BLaER1 treated with 17β-estradiol and CSF1 and Interleukin-3, amounts not matched to agents 10 nM and 100 nM (cell line): ENCODE results near the gene UBE2Z.
A peak's percentile ranks its signal among the peaks of the same experiment; 100 is the strongest.

Experiments used
- H3K27ac ChIP-seq, 11 experiments: shearing (Covaris generic); formaldehyde crosslinking; 2 replicates each; pipeline ENCODE4 v1.8.1; 2022
- H3K27me3 ChIP-seq, 11 experiments: shearing (Covaris generic); formaldehyde crosslinking; 2 replicates each; pipeline ENCODE4 v1.8.1; 2022
- H3K36me3 ChIP-seq, 11 experiments: shearing (Covaris generic); formaldehyde crosslinking; 2 replicates each; pipeline ENCODE4 v1.8.1; 2022
- H3K4me1 ChIP-seq, 10 experiments: shearing (Covaris generic); formaldehyde crosslinking; 2 replicates each; pipeline ENCODE4 v1.8.1; 2022
- H3K4me2 ChIP-seq, 11 experiments: shearing (Covaris generic); formaldehyde crosslinking; 2 replicates each; pipeline ENCODE4 v1.8.1; 2022
- H3K4me3 ChIP-seq, 10 experiments: shearing (Covaris generic); formaldehyde crosslinking; 2 replicates each; pipeline ENCODE4 v1.8.1; 2022
- H3K9ac ChIP-seq, 11 experiments: shearing (Covaris generic); formaldehyde crosslinking; 2 replicates each; pipeline ENCODE4 v1.8.1; 2022
- H3K9me3 ChIP-seq, 11 experiments: shearing (Covaris generic); formaldehyde crosslinking; replicated peaks in 1 of 11; 2 replicates each; pipeline ENCODE4 v1.8.1; 2022
- H4K20me1 ChIP-seq, 11 experiments: shearing (Covaris generic); formaldehyde crosslinking; 2 replicates each; pipeline ENCODE4 v1.8.1; 2022
- Cebpa-rat ChIP-seq, 11 experiments: shearing (Covaris generic); IDR thresholded peaks; 2 replicates each; pipeline ENCODE4 v1.8.1; 2022

Gene UBE2Z

DNA sequence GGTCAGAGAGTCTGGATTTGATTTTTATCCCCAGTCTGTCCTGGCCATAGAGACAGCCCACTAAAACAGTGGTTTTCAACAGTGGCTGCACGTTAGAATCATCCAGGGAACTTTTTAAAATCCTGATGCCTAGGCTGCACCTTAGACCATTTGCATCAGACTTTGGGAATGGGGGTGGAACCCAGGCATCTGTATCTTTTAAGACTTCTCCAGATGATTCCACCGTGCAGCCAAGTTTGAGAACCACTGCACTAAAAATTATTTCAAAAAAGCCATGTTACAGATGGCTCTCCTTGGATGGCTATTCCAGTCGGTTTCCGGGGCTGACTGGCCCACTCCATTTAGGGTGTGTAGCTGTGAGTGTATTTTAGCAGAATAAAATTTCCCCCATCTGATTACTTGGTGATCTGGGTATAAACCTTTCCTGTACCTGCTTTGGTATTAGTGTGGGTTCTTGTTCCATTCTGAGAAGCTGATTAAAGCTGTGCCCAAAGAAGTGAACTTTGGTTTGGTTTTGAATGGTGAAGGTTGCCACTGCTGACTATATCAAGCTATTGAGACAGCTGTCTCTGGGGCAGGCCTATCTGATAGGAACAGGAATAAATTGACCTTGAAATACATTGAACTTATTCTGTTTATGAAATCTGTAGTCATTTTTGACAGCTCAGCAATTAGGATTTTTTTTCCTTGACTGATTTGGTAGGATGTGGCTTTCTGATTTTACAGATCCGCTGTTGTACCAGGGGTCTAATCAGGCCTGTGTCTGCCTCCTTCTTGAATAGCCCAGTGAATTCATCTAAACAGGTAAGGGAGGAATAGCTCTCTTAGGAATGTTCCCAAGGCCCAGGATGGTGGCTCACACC is 14.3 kb upstream of the UBE2Z start:
- H3K27me3 ChIP-seq = no peaks in the 10 kb centered on the region
- H3K27ac ChIP-seq = peak overlapping the region in 10 of 11 experiments; percentile 76 to 93 (median 82); a peak in 19 of 22 replicates
- no peaks in the 10 kb centered on the region for H3K9me3 ChIP-seq
- H3K4me2 ChIP-seq = peak overlapping the region; percentile 76 to 98 (median 92)
- H3K9ac ChIP-seq = peak overlapping the region; percentile 79 to 90 (median 87); a peak in 21 of 22 replicates
- H4K20me1 ChIP-seq = no peaks in the 10 kb centered on the region
- H3K36me3 ChIP-seq = peaks cover 28 to 52% (median 45%) of the 10 kb centered on the region in 11 experiments
- peak overlapping the region; percentile 72 to 92 (median 86) for H3K4me3 ChIP-seq
- peaks cover 28 to 47% (median 37%) of the 10 kb centered on the region in 10 experiments for H3K4me1 ChIP-seq
- TF ChIP-seq Cebpa-rat (IDR thresholded peaks at IDR 0.05) = no peak

DNA sequence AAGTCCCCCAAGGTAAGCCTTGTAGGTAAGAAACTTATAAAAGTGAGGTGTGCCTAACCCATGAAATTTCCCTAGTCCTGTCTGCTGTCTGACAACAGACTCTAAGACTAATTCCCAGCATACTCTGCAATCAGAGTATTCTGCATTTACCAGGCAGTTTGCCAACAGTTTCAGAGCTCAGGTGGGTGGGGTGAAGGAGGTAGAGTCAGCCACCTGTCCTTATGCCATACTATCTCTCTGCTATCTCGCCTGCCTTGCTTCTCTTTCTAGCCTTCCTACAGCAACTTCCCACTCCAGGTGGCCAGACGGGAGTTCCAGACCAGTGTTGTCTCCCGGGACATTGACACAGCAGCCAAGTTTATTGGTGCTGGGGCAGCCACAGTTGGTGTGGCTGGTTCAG is 13.3 kb upstream of the UBE2Z start:
- Histone ChIP-seq H3K9ac (peak overlapping the region in 3 of 11 experiments; percentile 87 to 90 (median 88); a peak in 1 of 22 replicates), H3K4me1 (peaks cover 28 to 47% (median 37%) of the 10 kb centered on the region in 10 experiments), H3K9me3 (no peaks in the 10 kb centered on the region), H3K36me3 (peaks cover 28 to 52% (median 45%) of the 10 kb centered on the region in 11 experiments), H3K27ac (peak overlapping the region in 4 of 11 experiments; percentile 88 to 93 (median 90); a peak in 5 of 22 replicates), H4K20me1 (no peaks in the 10 kb centered on the region), H3K27me3 (no peaks in the 10 kb centered on the region), H3K4me2 (peak overlapping the region in 9 of 11 experiments; percentile 76 to 98 (median 91); a peak in 12 of 22 replicates), H3K4me3 (peak overlapping the region in 1 of 10 experiments; percentile 85; a peak in 1 of 20 replicates)
- no peak for TF ChIP-seq Cebpa-rat (IDR thresholded peaks at IDR 0.05)

DNA sequence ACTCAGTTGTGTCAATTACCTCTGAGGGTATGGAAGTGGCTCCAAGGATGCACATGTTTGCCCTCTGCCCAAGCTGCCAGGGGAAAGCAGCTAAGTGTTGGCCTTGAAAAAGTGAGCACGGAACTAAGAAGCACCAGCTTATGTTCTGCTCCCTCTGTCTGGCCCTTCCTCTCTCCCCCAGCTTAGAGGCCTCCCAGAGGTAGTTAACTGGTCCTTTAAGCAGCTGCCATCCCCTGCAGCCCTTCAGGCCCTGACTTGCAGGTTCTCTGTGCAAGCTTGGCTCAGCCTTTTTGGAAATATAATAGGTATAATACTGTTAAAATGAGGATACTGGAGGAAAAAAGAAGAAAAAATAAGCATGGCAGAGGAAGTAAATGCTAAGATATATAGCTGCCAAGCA is 7.0 kb upstream of the UBE2Z start:
- no peaks in the 10 kb centered on the region for H3K27me3 ChIP-seq
- TF ChIP-seq Cebpa-rat (IDR thresholded peaks at IDR 0.05) = no peak
- H3K27ac ChIP-seq = no peak overlapping the region
- H3K9me3 ChIP-seq = no peaks in the 10 kb centered on the region
- no peaks in the 10 kb centered on the region; a peak in 1 of 22 replicates for H4K20me1 ChIP-seq
- H3K36me3 ChIP-seq = peaks cover 16 to 26% (median 24%) of the 10 kb centered on the region in 11 experiments
- no peak overlapping the region for H3K4me3 ChIP-seq
- H3K9ac ChIP-seq = no peak overlapping the region
- H3K4me1 ChIP-seq = peaks cover 0 to 16% (median 9%) of the 10 kb centered on the region in 10 experiments; a peak in 16 of 20 replicates
- H3K4me2 ChIP-seq = no peak overlapping the region

DNA sequence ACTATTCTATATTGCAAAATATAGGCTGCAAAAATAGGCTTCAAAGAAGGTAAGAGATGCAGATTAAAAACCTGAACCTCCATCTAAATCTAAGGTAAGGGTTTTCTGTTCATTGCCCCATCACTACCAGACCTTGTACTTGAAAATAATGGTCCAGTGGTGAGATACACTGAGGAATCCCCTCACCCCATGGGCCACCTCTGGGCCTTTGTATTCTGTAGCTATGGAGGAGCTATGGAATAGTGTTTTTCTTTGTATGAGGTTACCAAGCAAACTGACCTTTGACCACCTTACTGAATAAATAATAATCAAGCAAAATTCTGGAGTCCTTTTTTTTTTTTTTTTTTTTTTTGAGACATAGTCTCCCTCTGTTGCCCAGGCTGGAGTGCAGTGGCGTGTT is 4.8 kb upstream of the UBE2Z start:
- no peaks in the 10 kb centered on the region; a peak in 1 of 22 replicates for H4K20me1 ChIP-seq
- H3K4me3 ChIP-seq = no peak overlapping the region
- no peaks in the 10 kb centered on the region for H3K9me3 ChIP-seq
- no peak overlapping the region for H3K27ac ChIP-seq
- no peak overlapping the region for H3K9ac ChIP-seq
- peaks cover 1 to 5% (median 2%) of the 10 kb centered on the region in 11 experiments; a peak in 19 of 22 replicates for H3K36me3 ChIP-seq
- H3K4me1 ChIP-seq = peaks cover 8 to 24% (median 19%) of the 10 kb centered on the region in 10 experiments; a peak in 19 of 20 replicates
- no peaks in the 10 kb centered on the region for H3K27me3 ChIP-seq
- no peak overlapping the region for H3K4me2 ChIP-seq
- no peak for TF ChIP-seq Cebpa-rat (IDR thresholded peaks at IDR 0.05)

DNA sequence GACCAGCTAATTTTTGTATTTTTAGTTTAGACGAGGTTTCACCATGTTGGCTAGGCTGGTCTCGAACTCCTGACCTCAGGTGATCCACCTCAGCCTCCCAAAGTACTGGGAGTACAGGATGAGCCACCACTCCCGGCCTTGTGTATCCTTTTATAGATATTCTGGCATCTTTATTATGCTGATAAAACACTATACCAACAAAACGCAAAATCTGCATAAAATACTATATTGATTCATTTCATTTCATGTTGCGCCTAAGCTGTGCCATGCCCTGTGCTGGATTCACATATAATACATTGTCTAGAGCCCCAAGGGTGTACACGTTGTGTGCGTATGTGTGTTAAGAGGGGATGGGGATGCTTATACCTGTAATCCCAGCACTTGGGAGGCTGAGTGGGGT is 3.8 kb upstream of the UBE2Z start:
- peaks cover 0 to 5% (median 4%) of the 10 kb centered on the region in 11 experiments; a peak in 17 of 22 replicates for H4K20me1 ChIP-seq
- no peak overlapping the region for H3K9ac ChIP-seq
- no peaks in the 10 kb centered on the region for H3K27me3 ChIP-seq
- TF ChIP-seq Cebpa-rat (IDR thresholded peaks at IDR 0.05) = no peak
- H3K4me1 ChIP-seq = peaks cover 12 to 24% (median 19%) of the 10 kb centered on the region in 10 experiments
- no peak overlapping the region for H3K27ac ChIP-seq
- no peak overlapping the region for H3K4me3 ChIP-seq
- no peak overlapping the region for H3K4me2 ChIP-seq
- H3K9me3 ChIP-seq = no peaks in the 10 kb centered on the region
- no peaks in the 10 kb centered on the region; a peak in 1 of 22 replicates for H3K36me3 ChIP-seq

DNA sequence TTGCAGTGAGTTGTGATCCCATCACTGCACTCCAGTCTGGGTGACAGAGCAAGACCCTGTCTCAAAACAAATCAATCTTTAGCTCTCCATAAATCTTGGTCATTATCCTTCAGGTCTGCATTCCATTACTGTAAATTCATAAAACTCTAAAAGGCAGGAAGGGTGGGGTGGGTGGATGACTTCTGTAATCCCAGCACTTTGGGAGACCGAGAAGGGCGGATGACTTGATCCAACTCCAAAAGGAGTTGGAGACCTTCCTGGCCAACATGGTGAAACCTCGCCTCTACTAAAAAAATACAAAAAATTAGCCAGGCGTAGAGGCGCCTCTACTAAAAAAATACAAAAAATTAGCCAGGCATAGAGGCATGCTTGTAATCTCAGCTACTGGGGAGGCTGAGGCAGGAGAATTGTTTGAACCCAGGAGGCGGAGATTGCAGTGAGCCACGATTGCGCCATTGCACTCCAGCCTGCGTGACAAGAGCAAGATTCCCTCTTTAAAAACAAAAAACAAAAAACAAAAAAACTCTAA is 2.2 kb upstream of the UBE2Z start:
- peak overlapping the region in 8 of 11 experiments; percentile 15 to 88 (median 76); a peak in 10 of 22 replicates for H3K4me2 ChIP-seq
- no peak for TF ChIP-seq Cebpa-rat (IDR thresholded peaks at IDR 0.05)
- peaks cover 28 to 40% (median 36%) of the 10 kb centered on the region in 10 experiments for H3K4me1 ChIP-seq
- H3K4me3 ChIP-seq = no peak overlapping the region
- peaks cover 6 to 15% (median 14%) of the 10 kb centered on the region in 11 experiments for H3K36me3 ChIP-seq
- no peaks in the 10 kb centered on the region for H3K9me3 ChIP-seq
- H3K27me3 ChIP-seq = no peaks in the 10 kb centered on the region
- no peak overlapping the region for H3K9ac ChIP-seq
- H4K20me1 ChIP-seq = peaks cover 16 to 21% (median 20%) of the 10 kb centered on the region in 11 experiments; a peak in 21 of 22 replicates
- peak overlapping the region in 2 of 11 experiments; percentile 10 to 99; a peak in 1 of 22 replicates for H3K27ac ChIP-seq

DNA sequence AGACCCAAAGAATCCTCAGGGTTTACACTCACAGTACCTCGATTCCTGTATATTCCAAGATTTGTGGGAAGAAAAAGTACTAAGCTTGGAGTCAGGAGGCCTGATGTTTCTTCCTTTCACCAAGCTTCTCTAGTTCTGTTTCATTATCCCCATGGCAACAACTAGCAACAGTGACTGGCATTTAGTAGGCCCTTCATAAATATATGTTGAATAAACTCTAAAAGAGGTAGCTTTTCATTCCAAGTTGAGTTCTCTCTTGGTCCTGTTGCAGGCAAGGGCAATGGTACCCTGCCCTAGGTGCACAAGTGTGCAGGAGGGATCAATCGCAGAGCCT is 527 bp upstream of the UBE2Z start:
- peak overlapping the region; percentile 98 to 100 (median 99) for H3K27ac ChIP-seq
- peaks cover 31 to 37% (median 36%) of the 10 kb centered on the region in 11 experiments for H4K20me1 ChIP-seq
- H3K4me3 ChIP-seq = peak overlapping the region; percentile 85 to 98 (median 91)
- H3K4me2 ChIP-seq = peak overlapping the region; percentile 74 to 96 (median 84)
- H3K36me3 ChIP-seq = peaks cover 21 to 32% (median 30%) of the 10 kb centered on the region in 11 experiments
- TF ChIP-seq Cebpa-rat (IDR thresholded peaks at IDR 0.05) = no peak
- H3K9me3 ChIP-seq = no peaks in the 10 kb centered on the region
- H3K9ac ChIP-seq = peak overlapping the region; percentile 99 to 100 (median 99)
- H3K27me3 ChIP-seq = no peaks in the 10 kb centered on the region
- H3K4me1 ChIP-seq = peaks cover 30 to 55% (median 45%) of the 10 kb centered on the region in 10 experiments

DNA sequence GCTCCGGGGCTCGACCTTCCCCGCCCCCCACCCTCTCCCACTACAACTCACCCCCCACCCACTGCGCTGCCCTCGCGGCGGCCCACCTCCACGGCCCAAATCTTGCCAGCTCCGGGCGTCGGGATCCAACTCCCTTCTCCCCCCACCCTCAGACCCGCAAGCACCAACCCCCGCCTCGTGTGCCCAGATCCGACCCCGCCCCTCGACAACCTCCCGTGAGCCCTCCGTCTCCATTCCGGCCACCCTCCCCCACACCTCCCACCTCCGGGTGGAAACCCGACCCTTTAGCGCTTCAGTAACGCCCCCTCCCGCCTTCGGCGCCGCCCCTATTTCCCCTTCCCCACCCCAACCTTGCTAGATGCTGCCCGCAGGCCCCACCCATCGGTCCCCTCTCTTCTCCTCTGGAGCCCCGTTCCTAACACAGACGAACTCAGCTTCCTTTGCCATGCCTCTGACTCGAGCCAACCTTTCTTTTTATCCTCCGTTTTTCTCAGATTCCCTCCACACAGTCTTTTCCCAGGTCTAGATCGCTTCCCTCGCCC is 717 bp downstream of the UBE2Z start:
- Histone ChIP-seq H3K27me3 (no peaks in the 10 kb centered on the region), H3K36me3 (peaks cover 33 to 44% (median 43%) of the 10 kb centered on the region in 11 experiments), H3K4me3 (peak overlapping the region; percentile 85 to 98 (median 91)), H3K9ac (peak overlapping the region; percentile 99 to 100 (median 99)), H3K9me3 (no peaks in the 10 kb centered on the region), H3K4me1 (peaks cover 30 to 68% (median 48%) of the 10 kb centered on the region in 10 experiments), H3K4me2 (peak overlapping the region; percentile 77 to 94 (median 90)), H4K20me1 (peaks cover 43 to 50% (median 49%) of the 10 kb centered on the region in 11 experiments), H3K27ac (peak overlapping the region; percentile 98 to 100 (median 99))
- TF ChIP-seq Cebpa-rat (IDR thresholded peaks at IDR 0.05) = no peak
